GM19467 (cell line): ENCODE results near the gene CDC25C.
"Not testable (repeated sequence)": the region's sequence is repeated elsewhere in the genome, so short reads cannot be mapped to it uniquely, and the experiment has no call there.

ENCODE experiments used
- ATAC-seq: cut with Tn5 transposase; IDR thresholded peaks from one replicate; pipeline ENCODE4 v1.9.1; 2021; ENCODE audit warnings: mild to moderate bottlenecking, moderate library complexity; ENCODE audit not compliant: unreplicated experiment

CDC25C gene

GRCh38 chr5:138349852-138350562 is 18.4 kb upstream of the CDC25C start:
- no peak for ATAC-seq

DNA sequence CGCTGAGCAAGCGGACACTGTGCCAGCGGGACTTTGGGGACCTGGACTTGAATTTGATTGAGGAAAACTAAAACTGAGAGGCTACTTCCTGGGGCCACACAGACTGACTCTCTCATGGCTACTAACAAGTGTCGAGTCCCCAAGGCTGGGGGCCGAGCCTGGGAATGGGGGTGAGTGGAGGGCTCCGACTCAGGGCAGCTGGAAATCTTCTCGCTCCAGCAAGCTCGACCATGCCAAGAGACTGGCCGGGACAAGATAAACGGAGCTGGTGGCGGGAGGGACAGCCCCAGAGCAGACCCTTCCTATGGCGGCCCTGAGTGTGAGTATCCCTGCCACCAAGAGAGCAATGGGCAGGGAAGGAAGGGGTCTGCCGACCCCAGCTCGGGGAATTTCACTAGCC is 15.3 kb upstream of the CDC25C start:
- no peak for ATAC-seq

- no peak for ATAC-seq
Observed at GRCh38 chr5:138344887-138345622, 13.5 kb upstream of the CDC25C start.

GRCh38 chr5:138340008-138340407 is 8.4 kb upstream of the CDC25C start:
- ATAC-seq = no peak

GRCh38 chr5:138339464-138339863 is 7.9 kb upstream of the CDC25C start:
- ATAC-seq = no peak

DNA sequence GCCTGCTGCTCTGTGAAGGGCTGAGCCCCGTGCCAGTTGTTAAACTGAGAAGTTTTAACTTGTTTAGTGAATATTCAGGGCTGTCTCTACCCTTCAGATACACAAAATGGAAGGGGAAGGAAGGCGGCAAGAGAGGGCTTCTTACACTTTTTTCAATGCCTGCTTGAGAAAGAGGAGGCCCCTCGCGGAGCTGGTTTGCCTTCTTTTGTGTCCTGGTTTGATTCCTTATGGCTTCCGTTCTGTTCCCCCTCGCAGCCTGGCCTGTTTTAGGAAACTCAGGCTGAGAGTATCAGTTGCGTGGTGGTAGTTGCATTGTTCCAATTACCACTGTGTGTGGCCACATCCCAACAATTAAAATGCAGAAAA is 7.5 kb upstream of the CDC25C start:
- no peak for ATAC-seq

DNA sequence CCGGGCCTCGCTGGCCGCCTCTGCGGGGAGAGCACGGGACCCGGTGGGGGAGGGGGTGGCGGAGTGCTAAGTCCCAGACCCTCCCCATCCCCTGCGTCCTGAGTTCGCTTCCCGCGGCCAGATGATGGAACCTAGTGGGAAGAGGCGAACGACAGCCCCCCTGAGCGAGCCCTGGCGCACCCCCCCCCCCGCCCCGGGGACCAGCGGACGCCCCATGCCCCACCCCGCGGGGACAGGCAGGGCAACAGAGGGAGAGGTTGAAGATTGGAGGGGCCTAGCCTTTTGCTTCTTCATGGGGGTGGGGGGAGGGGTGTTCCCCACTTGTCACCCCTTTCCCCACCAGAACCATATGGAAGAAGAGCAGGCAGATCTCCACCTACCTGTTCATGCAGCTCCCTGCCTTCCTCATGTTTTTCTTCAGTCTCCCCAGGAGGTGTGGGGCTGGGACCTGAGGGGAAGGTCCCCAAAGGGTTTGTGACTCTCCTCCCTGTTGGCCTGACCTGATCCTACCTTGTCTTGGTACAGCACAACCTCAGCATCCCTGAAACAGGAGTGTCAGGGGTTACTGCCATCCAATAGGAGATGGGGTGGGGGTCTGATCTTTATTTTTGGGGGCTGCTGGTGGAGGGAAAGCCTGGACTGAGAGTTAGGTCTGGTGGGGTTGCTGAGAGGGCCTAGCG is 6.9 kb upstream of the CDC25C start:
- ATAC-seq = no peak

- peak; percentile 70 for ATAC-seq
Observed at GRCh38 chr5:138337685-138338410, 6.2 kb upstream of the CDC25C start, which contains the start of gene FAM53C. TSS of gene FAM53C (plus strand) at chr5:138338266. CDS start at chr5:138341336, 3,070 bp downstream.

- ATAC-seq = peak; percentile 12
Observed at GRCh38 chr5:138336952-138337684, 5.5 kb upstream of the CDC25C start.

- ATAC-seq = no peak
Observed at GRCh38 chr5:138334867-138335447, 3.4 kb upstream of the CDC25C start.

- no peak for ATAC-seq
Observed at GRCh38 chr5:138330813-138331448, 673 bp downstream of the CDC25C start.

DNA sequence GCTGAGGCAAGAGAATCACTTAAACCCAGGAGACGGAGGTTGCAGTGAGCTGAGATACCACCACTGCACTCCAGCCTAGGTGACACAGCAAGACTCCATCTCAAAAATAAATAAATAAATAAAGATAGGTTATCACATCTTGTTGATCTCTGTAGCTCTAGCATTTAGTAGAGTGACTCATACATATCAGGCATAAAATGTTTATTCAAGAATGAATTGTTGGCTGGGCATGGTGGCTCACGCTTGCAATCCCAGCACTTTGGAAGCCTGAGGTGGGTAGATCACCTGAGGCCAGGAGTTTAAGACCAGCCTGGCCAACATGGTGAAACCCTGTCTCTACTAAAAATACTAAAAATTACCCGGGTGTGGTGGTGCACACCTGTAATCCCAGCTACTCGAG is 13.4 kb downstream of the CDC25C start:
- not testable (repeated sequence) for ATAC-seq

- no peak for ATAC-seq
Observed at GRCh38 chr5:138316355-138316754, 15.2 kb downstream of the CDC25C start.

- no peak for ATAC-seq
Observed at GRCh38 chr5:138315751-138316278, 15.8 kb downstream of the CDC25C start.

DNA sequence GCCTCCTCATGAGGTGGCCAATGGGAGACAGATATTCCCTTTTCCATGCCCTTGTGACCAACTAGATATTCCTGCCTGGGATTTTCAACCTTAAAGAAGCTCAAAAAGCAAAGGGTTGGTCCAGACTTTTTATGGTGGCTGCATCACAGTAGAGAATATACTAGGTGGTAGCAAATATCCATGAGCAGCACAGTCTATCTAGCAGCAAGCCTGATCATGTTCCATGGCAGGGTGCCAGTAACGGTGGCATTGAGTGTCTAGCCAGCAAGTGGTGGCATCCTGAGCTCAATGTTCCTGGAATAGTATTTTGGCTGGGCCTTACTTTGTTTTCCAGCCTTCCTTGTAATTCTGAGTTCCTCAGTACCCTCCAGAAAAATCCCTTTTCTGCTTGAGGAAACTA is 25.8 kb downstream of the CDC25C start:
- ATAC-seq = no peak

DNA sequence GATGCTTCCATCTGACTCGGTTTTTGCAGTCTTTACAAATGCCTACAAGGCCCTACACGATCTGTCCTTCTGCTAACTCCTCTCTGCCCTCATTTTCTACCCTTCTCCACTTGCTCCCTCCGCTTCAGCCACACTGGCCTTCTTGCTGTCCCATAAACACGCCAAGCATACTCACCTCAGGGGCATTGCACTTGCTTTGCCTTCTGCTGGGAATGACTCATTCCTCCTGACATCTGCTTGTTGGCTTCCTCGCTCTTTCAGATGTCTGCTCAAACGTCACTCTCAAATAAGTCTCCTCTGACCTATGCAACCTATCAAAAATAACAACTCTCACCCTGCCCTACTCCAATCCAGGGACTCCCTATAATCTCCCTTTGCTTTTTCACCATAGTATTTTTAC is 28.2 kb downstream of the CDC25C start:
- ATAC-seq = no peak

DNA sequence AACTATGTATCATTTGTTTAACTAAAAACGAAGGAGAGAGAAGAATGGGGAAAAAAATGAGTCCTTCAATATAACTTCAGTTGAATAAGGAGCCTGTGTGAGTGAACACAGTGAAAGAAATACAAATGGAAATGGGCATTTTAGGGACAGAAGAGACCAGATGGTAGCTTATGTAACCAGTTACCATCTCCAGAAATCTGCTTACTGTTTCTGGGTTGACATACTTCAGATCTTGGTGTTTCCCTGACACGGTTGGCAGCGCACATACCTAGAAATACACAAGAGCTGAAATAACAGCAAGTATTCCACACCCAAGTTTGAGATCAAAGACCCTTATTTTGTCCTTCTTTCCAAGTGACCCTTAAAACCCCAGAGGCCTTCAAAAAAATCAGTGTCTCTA is 42.3 kb downstream of the CDC25C start:
- no peak for ATAC-seq

- no peak for ATAC-seq
Observed at GRCh38 chr5:138287246-138287645, 44.4 kb downstream of the CDC25C start.

DNA sequence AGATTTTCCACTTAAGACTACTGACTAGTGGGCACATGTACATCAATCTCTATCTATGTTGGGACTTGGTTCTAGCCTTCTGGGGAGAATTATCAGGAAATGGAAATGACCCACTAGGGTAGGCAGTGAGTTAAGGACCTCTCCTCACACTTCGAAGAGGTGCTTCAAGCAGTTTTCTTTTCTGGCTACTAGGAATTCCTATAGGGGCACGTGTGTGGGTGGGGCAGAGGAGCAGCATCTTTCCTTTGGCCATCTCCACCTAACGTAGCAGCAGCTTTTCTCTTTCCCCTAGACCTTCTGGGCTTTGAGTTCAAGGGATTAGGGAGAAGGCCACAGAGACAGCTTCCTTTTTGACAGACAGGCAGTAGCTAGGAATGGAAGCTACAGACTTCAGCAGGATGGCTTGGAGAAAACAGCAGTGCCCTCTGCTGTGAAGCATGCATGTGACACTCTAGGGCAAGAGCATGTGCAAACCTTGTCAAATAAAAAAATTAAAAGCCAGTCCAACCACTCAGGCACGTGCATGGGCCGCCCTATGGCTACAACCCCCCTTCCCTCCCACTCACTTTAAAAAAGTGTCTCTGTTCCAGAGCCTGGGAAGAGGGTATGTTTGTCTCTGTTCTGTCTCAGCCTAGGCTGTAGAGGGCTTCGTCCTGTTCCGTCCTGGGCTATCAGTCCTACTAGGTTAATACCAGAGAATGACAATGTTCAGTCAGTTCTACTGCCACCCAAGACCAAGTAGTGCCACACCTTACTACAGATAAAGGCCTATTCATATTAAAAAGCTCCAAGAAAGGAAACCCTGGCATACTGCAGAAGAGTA is 48.5 kb downstream of the CDC25C start:
- ATAC-seq = no peak
